Retinal pigment epithelial cell (primary cell): ENCODE measurements around the gene UBAC2.

ENCODE experiments used
- DNase-seq: peaks from one replicate; pipeline ENCODE4 v3.0.0-alpha.2; 2010; ENCODE audit warnings: low read depth
- H3K4me3 ChIP-seq: 2 replicates; pipeline ENCODE4 v1.5.1; 2011; ENCODE audit warnings: mild to moderate bottlenecking, low read length, control low read depth, moderate library complexity
- TF ChIP-seq, protein P1 (sequence below): conservative IDR thresholded peaks from 2 replicates; pipeline ENCODE4 v1.5.1; 2011; ENCODE audit warnings: low read depth, low read length, control low read depth, inconsistent platforms

UBAC2 gene

DNA sequence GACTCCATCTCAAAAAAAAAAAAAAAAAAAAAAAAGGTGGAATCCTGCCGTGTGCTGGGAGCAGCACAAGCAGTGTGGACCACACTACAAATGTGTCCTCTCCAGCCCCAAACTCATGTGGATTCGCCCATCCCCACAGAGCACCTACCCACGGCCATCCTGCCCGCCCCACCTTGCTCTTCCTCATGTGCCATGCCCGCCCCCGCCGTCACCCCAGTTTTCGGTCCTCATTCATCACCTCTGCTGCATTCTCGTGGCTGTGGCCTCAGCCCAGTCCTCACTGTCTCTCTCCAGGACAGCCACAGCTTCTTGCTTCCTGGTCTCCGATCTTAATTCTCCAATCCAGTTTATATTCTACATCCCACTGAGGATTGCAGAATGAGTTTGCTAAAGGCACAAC is 220.6 kb downstream of the UBAC2 start:
- no peak overlapping the region for H3K4me3 ChIP-seq
- TF ChIP-seq, protein P1, sequence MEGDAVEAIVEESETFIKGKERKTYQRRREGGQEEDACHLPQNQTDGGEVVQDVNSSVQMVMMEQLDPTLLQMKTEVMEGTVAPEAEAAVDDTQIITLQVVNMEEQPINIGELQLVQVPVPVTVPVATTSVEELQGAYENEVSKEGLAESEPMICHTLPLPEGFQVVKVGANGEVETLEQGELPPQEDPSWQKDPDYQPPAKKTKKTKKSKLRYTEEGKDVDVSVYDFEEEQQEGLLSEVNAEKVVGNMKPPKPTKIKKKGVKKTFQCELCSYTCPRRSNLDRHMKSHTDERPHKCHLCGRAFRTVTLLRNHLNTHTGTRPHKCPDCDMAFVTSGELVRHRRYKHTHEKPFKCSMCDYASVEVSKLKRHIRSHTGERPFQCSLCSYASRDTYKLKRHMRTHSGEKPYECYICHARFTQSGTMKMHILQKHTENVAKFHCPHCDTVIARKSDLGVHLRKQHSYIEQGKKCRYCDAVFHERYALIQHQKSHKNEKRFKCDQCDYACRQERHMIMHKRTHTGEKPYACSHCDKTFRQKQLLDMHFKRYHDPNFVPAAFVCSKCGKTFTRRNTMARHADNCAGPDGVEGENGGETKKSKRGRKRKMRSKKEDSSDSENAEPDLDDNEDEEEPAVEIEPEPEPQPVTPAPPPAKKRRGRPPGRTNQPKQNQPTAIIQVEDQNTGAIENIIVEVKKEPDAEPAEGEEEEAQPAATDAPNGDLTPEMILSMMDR, result no peak
- DNase-seq, result no peak

DNA sequence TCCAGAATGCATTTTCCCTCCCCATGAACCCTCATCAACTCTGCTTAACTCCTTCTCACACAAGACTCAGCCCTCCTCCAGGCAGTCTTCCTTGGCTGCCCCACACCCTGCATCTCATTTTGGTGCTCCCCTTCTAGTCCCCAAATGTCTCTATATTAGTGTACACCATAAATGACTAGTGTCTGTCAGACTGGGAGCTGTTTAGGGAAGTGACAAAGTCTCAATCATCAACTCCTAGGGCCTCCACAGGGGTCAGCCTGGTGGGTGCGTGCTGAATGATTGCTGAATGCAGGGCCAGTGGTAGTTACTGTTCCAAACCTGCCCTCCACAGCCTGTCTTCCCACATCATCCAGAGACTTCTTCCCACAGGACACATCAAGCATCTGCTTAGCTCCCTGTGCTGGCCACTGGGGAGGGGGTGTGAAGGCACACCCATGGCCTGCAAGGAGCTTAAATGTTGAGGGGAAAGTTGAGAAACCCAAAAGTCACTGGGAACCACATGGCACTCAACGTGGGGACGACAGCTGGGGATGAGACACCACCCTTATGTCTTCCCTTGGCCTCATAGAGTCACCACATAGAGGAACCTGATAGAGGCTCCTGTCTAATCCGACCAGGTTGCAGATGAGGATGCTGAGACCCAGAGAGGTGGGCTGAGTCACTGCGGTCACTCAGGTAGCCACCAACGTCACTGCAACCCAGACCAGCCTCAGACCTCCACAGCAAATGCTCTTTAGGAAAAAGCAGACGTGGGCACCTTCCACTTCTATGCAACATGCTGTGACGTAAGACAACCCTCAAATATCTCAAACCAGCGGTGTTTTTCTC is 221.3 kb downstream of the UBAC2 start:
- no peak for DNase-seq
- TF ChIP-seq, protein P1, result no peak
- H3K4me3 ChIP-seq, result no peak overlapping the region

DNA sequence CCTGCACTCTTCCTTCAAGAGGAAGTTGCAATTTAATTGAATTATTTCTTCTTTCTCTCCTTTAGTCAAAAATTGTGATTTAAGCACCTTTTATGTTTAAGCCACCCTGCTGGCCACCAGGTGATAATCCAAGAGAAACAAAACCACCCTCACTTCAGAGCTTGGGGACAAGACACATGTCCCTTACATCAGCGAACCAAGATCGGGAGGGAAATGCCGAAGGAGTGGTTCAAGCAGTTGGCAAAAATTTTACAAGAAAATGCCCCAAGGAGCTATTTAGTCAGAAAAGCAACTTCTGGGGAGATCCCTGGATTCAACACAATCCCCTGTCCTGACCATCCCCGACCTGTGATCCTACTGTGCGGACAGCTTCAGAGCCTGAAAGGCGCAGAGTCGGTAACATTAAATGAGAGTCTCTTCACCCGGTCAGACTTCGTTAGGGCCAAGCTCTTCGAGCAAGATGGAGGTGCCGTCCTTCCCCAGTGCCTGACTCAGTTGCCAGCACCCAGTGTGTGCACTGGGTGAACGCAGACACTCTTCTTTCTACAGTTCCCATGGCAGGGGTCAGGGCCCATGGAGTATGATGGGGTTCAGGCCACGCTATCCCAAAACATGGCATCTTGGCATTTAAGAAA is 222.0 kb downstream of the UBAC2 start:
- no peak for DNase-seq
- TF ChIP-seq, protein P1, result no peak
- no peak overlapping the region for H3K4me3 ChIP-seq

DNA sequence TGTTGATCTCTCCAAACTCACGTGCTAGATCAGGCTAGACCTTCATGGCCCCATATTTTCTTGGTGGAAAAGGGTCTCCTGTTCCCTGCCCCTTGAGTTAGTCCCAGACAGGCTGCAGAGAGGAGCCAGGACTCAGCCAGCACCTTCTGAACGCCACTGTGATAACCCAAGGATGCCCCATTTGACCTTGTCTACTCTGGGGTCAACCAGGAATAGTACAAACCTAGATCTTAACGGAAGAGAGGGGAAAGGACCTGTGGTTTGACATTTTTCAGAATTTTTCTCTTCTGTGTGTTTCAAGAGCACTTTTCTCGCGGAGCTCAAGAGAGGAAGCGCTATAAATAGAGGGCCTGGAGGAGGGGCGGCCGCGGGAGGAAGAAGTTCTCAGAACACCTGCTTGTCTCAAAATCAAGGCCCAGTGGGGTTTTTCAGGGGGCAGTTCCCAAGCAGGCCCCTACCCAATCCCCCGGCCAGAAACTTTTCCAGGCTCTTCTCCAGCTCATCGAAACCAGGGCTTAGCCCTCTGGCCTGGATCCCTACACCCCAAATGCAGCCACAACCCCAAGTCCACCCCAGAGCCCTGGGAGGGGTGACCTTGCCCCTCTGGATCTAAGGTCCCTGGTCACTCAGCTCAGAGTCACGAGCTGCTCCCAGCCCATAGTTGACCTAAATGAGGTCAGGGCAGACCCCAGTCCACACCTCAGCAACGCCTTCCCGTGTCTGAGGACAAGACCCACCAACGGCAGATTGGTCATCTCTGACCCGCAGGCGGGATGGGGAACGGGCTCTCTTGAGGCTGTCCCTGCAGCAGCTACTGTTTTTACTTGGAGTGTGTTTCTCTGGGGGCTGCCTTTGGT is 225.1 kb downstream of the UBAC2 start:
- H3K4me3 ChIP-seq, result no peak overlapping the region
- no peak for DNase-seq
- TF ChIP-seq, protein P1, result no peak

DNA sequence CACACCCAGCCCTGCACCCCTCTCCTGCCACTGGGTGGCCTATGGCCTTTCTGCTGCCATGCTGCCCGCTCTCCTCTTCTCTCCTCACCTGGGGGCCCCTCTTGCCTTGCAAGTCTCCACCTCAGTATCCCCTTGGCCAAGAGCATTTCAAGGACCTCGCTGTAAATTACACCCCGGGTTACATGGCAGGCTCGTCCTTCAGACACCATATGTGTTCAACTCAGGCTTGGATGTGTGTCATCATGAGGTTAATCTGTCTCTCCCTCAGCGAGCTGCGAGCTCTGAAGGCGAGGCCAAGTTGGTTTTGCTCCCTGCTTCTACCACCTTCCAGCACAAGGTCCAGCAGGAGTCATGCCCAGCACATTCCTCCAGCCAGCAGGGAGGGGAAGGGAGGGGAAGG is 225.8 kb downstream of the UBAC2 start:
- no peak for DNase-seq
- H3K4me3 ChIP-seq, result no peak overlapping the region
- TF ChIP-seq, protein P1, result no peak

DNA sequence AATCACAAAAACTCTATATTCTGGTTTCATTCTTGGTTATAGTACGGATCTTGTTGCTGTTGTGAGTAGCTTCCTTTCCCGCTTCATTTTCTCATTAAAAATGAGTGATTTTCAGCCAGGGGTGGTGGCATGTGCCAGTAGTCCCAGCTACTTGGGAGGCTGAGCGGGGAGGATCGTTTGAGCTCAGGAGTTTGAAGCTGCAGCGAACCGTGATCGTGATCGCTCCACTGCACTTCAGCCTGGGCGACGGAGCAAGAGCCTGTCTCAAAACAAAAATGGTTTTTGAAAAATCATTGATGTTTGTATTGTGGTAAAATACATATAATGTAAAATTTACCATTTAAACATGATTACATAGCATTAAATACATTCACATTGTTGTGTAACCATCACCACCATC is 229.0 kb downstream of the UBAC2 start:
- TF ChIP-seq, protein P1, result no peak
- H3K4me3 ChIP-seq, result no peak overlapping the region
- DNase-seq, result no peak
